ENCODE results near the gene GLMP.

Gene GLMP

DNA sequence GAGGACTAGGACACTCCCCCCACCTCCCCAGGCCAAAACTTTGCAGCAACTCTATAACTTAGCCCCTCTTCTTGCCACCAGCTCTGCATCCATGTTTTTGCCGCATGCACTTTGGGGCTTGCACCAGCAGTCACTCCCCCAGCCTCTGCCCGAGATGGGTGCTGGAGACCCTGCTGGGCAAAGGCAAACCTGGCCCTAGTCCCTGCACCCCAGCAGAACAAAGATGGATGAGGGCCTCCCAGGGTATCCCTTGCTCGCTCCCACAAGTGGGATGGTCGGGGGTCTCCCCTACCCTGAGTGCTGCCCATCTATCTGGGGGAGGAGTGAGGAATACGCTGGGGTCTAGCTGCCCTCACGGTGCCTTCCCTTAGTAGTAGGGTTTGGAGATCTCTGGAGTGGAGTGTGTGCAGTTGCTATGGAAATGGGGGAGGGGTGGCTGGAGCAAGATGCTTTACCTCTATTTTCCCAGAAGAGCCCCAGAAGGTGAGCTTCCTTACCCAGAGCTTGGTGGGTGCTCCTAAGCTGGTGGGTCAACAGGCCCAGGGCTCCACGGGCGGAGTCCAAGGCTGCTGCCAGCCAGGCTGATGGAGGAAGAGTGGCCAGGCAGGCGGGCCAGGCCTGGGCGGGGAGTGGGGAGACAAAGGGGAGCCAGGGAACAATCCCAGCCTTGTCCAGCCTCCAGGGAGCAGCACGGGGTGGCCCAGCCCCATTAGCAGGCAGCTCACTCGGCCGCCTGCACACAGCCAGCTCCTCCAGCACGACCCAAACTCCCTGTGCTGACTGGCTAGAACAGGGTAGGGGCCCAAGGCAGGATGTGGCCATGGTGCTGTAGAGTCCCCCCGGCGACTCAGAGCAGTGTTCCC is 47.8 kb downstream of the GLMP start, which contains the start of gene PAQR6:
TSS of gene PAQR6 (minus strand) at position 597 of the 863 bp plus-strand sequence. CDS start 1,325 bp downstream, outside the sequence.
- DNase-seq, result no peak

GRCh38 chr1:156246781-156247459 is 48.6 kb downstream of the GLMP start:
- no peak for DNase-seq

GRCh38 chr1:156246241-156246780 is 49.2 kb downstream of the GLMP start:
- DNase-seq, result no peak

- DNase-seq, result peak in 2 of 3 donors; percentile 20 to 33
These were observed 49.8 kb downstream of the GLMP start for GRCh38 chr1:156245451-156246232.

- no peak for DNase-seq
These were observed 50.8 kb downstream of the GLMP start for GRCh38 chr1:156244712-156245111.

DNA sequence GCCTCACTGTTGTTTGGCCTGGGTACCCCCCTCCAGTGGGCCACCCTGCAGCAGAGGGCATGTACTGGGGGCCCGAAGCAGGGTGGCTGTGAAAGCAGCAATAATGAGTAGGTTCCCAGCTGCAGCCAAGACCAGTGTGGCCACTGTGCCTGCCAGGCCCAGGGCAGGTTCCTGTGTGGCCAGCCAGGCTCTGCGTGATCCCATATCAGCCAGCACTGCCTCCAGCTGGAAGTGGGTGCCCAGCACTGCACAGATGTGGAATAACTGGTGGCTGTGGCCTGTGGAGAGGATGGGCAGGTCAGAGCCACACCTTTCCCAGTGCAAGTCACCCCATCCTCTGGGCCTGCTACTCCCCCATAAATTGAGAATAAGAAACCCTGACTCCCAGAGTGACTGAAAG is 51.4 kb downstream of the GLMP start:
- DNase-seq, result no peak

GRCh38 chr1:156242738-156243137 is 52.7 kb downstream of the GLMP start:
- no peak for DNase-seq

All from suppressor macrophage treated with lipopolysaccharide for 1 hour (primary cell).